Gastroesophageal sphincter (tissue), 3 donors: ENCODE results near the gene SH3PXD2A.

Experiments used
- EP300 ChIP-seq: sonication (generic); formaldehyde crosslinking; IDR thresholded peaks from one replicate; pipeline ENCODE4 v1.6.1; 2017; ENCODE audit warnings: antibody characterized with exemption, mild to moderate bottlenecking
- POLR2A ChIP-seq, 2 donors: fragments of 450-650 bp; IDR thresholded peaks; one replicate each; pipeline ENCODE4 v1.6.1; 2017; ENCODE audit warnings: antibody characterized with exemption in 2 of 2, mild to moderate bottlenecking in 2 of 2, moderate library complexity in 1 of 2
- POLR2AphosphoS5 ChIP-seq: sonication (generic); formaldehyde crosslinking; IDR thresholded peaks from one replicate; pipeline ENCODE4 v1.6.1; 2017; ENCODE audit warnings: antibody characterized with exemption
- TF ChIP-seq, protein P1 (sequence below), 4 experiments: fragments of 200-600 bp in 2 of 4; fragments of 450-650 bp in 2 of 4; sonication (generic) in 1 of 4; IDR thresholded peaks; one replicate each; pipeline ENCODE4 v1.5.1; 2017 to 2019; ENCODE audit warnings: antibody characterized with exemption in 4 of 4, mild to moderate bottlenecking in 2 of 4, moderate library complexity in 2 of 4

DNA sequence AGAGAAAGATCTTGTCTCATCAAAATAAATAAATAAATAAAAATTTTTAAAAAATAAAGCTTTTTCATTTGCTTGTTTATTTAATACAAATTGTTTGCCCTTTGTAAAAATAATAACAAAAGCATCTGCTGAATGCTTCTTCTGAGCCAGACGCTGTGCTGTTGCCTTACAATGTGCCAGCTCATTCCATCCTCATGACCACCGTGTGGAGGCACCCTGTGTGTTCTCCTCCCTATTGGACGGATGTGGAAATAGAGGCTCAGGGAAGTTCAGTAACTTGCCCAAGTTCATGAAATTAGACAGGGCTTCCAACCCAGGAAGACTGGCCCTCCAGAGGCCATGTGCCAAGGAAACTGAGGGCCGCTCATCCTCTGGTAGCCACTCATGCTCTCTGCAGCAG lies 120.6 kb downstream of the SH3PXD2A start:
- TF ChIP-seq, protein P1, sequence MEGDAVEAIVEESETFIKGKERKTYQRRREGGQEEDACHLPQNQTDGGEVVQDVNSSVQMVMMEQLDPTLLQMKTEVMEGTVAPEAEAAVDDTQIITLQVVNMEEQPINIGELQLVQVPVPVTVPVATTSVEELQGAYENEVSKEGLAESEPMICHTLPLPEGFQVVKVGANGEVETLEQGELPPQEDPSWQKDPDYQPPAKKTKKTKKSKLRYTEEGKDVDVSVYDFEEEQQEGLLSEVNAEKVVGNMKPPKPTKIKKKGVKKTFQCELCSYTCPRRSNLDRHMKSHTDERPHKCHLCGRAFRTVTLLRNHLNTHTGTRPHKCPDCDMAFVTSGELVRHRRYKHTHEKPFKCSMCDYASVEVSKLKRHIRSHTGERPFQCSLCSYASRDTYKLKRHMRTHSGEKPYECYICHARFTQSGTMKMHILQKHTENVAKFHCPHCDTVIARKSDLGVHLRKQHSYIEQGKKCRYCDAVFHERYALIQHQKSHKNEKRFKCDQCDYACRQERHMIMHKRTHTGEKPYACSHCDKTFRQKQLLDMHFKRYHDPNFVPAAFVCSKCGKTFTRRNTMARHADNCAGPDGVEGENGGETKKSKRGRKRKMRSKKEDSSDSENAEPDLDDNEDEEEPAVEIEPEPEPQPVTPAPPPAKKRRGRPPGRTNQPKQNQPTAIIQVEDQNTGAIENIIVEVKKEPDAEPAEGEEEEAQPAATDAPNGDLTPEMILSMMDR (IDR thresholded peaks at IDR 0.05), result no peak
- TF ChIP-seq POLR2AphosphoS5 (no peak), POLR2A (IDR thresholded peaks at IDR 0.05) (no peak), EP300 (no peak)
